Mesothelial cell of epicardium (in vitro differentiated cells): ENCODE measurements around the gene BAX. TPM values are rescaled to one million over a fixed set of nuclear protein-coding genes. Genes with fewer than 3 reads are reported as not detected.
"Not testable (repeated sequence)": the region's sequence is repeated elsewhere in the genome, so short reads cannot be mapped to it uniquely, and the experiment has no call there.

ENCODE experiments used
- DNase-seq, 2 experiments: peaks; one replicate each; pipeline ENCODE4 v3.0.0; 2021; ENCODE audit warnings: low spot score in 2 of 2; ENCODE audit not compliant: unreplicated experiment in 2 of 2
- H3K27ac Mint-ChIP-seq: 2 replicates; pipeline ENCODE4 v1.8.0; 2021; ENCODE audit warnings: mixed read lengths
- H3K27me3 Mint-ChIP-seq: 2 replicates; pipeline ENCODE4 v1.8.0; 2021; ENCODE audit warnings: low read depth, mixed read lengths
- H3K36me3 Mint-ChIP-seq: 2 replicates; pipeline ENCODE4 v1.8.0; 2021; ENCODE audit warnings: mixed read lengths
- H3K4me1 Mint-ChIP-seq: 2 replicates; pipeline ENCODE4 v1.8.0; 2021; ENCODE audit warnings: mixed read lengths
- H3K4me3 Mint-ChIP-seq: 2 replicates; pipeline ENCODE4 v1.8.0; 2021; ENCODE audit warnings: mild to moderate bottlenecking, moderate library complexity, mixed read lengths
- H3K9me3 Mint-ChIP-seq: 2 replicates; pipeline ENCODE4 v1.8.0; 2021; ENCODE audit warnings: mixed read lengths
- CTCF ChIP-seq: fragments of 200-600 bp; sonication (generic); IDR thresholded peaks from one replicate; pipeline ENCODE4 v1.5.0; 2021; ENCODE audit warnings: antibody characterized with exemption; ENCODE audit not compliant: unreplicated experiment
- total RNA-seq: library from RNA; stranded (reverse); gene quantifications from 3 replicates; pipeline ENCODE4 v1.2.1, GENCODE V29; 2021

The BAX gene
- total RNA-seq, 1 donor from 2014 or later = 119 TPM

DNA sequence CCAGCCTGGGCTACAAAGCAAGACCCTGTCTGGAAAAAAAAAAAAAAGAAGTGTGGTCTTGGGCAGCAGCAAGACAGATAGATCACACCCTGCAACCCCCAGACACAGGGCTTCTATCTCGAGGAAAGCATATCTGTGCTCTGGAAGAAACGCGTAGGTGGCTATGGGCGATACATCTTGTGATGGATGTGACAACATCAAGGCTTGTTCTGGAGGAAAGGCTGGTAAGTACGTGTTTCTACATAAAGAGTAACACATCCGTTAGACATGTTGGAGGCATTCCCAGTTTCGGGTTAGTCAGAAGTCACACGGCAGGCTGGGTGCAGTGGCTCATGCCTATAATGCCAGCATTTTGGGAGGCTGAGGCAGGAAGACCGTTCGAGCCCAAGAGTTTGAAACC lies 27.8 kb upstream of the BAX start:
- Mint-ChIP-seq H3K27me3 (peaks cover under 1% of the 10 kb centered on the region), H3K9me3 (no peaks in the 10 kb centered on the region), H3K27ac (peak overlapping the region; percentile 91)

DNA sequence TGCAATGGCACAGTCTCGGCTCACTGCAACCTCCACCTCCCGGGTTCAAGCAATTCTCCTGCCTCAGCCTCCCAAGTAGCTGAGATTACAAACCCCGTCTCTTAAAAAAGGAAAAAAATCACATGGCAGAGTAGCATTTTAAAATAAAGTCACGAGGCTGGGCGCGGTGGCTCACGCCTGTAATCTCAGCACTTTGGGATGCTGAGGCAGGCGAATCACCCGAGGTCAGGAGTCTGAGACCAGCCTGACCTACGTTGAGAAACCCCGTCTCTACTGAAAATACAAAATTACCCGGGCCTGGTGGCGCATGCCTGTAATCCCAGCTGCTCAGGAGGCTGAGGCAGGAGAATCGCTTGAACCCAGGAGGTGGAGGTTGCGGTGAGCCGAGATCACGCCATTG lies 27.0 kb upstream of the BAX start:
- not testable (repeated sequence) for DNase-seq, H3K4me3 Mint-ChIP-seq, H3K27me3 Mint-ChIP-seq, H3K36me3 Mint-ChIP-seq, H3K9me3 Mint-ChIP-seq, H3K27ac Mint-ChIP-seq, H3K4me1 Mint-ChIP-seq

More for the DNA sequence above, 27.8 kb upstream of the BAX start:
- peaks cover 9% of the 10 kb centered on the region for H3K36me3 Mint-ChIP-seq
- no peak for TF ChIP-seq CTCF
- no peak overlapping the region for H3K4me3 Mint-ChIP-seq
- peak in 1 of 2 experiments; percentile 47 for DNase-seq
- peaks cover 8% of the 10 kb centered on the region for H3K4me1 Mint-ChIP-seq

GRCh38 chr19:48928164-48929025 lies 26.3 kb upstream of the BAX start:
- TF ChIP-seq CTCF = no peak
- Mint-ChIP-seq H3K36me3 (peaks cover 2% of the 10 kb centered on the region), H3K4me1 (peaks cover 11% of the 10 kb centered on the region), H3K4me3 (no peak overlapping the region), H3K27ac (no peak overlapping the region), H3K27me3 (peaks cover 5% of the 10 kb centered on the region), H3K9me3 (no peaks in the 10 kb centered on the region)
- no peak for DNase-seq

DNA sequence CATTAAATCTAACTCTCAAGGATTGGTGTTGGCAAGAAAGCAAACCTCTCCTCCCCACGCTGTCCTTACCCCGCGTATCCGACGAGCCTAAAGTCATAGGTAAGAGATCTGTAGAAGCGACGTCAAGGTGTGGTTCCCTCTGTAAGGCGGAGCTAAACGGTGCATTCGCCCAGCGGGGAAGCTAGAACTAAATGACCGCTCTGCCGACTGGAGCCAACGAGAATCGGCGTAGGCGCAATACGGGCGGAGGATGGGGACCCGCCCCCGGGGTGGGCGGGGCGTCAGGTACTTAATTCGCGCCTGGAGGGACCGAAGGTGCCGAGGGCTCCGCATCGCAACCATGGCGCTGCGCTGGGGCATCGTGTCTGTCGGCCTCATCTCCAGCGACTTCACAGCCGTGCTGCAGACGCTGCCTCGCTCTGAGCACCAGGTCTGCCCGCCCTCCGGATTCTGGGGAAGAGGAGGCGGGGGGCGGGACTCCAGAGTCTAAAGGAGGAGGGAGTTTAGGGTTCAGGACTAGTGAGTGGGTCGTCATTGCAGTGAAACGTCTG lies 21.2 kb upstream of the BAX start, which contains the start of gene DHDH:
Gene DHDH, plus strand, starts transcription at position 318 of the 551 bp plus-strand sequence. Its CDS starts 23 bp downstream, at position 341.
- peak; percentile 61 to 84 for DNase-seq
- Mint-ChIP-seq H3K9me3 (no peaks in the 10 kb centered on the region), H3K4me1 (peaks cover 18% of the 10 kb centered on the region), H3K27ac (peak within 1 kb of the TSS; percentile 90), H3K4me3 (peak within 1 kb of the TSS; percentile 82), H3K36me3 (peaks cover 3% of the 10 kb centered on the region), H3K27me3 (peaks cover 5% of the 10 kb centered on the region)
- no peak for TF ChIP-seq CTCF

GRCh38 chr19:48934837-48935236 lies 19.8 kb upstream of the BAX start:
- peaks cover 5% of the 10 kb centered on the region for H3K27me3 Mint-ChIP-seq
- peaks cover 18% of the 10 kb centered on the region for H3K4me1 Mint-ChIP-seq
- no peak for TF ChIP-seq CTCF
- no peak overlapping the region for H3K4me3 Mint-ChIP-seq
- H3K9me3 Mint-ChIP-seq = no peaks in the 10 kb centered on the region
- peak overlapping the region; percentile 67 for H3K27ac Mint-ChIP-seq
- peaks cover 11% of the 10 kb centered on the region for H3K36me3 Mint-ChIP-seq
- no peak for DNase-seq

DNA sequence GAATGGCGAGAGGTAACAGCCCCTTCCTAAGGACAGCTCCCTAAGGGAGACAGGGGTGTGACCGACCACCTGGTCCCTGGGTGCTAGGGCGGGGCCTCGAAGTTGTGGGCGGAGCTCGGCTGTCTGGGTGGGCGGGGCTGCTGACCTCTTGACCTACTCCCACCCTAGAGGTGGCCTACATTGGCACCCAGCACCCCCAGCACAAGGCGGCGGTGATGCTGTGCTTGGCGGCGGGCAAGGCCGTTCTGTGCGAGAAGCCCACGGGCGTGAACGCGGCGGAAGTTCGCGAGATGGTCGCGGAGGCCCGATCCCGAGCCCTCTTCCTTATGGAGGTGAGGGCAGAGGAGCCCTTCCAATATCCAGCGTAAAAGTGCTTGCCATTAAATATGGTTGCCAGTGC lies 18.8 kb upstream of the BAX start:
- H3K4me3 Mint-ChIP-seq = no peak overlapping the region
- H3K36me3 Mint-ChIP-seq = peaks cover 17% of the 10 kb centered on the region
- DNase-seq = no peak
- H3K27me3 Mint-ChIP-seq = peaks cover 5% of the 10 kb centered on the region
- TF ChIP-seq CTCF = no peak
- no peaks in the 10 kb centered on the region for H3K9me3 Mint-ChIP-seq
- no peak overlapping the region for H3K27ac Mint-ChIP-seq
- peaks cover 18% of the 10 kb centered on the region for H3K4me1 Mint-ChIP-seq
